Caco-2 (cell line): ENCODE measurements around the gene CHML. TPM values are rescaled to one million over a fixed set of nuclear protein-coding genes. Genes with fewer than 3 reads are reported as not detected.

Experiments used
- BruUV-seq: library from RNA; stranded (reverse); fragments of 400-500 nt; replicated peaks from 2 replicates; lab custom pipeline; 2021; lab: Mats Ljungman, UMichigan
- CTCF ChIA-PET: fragments of 300-600 bp; sonication (Branson Sonifier 250); formaldehyde crosslinking; loops from one replicate; lab custom pipeline; 2022; ENCODE audit warnings: antibody characterized with exemption; lab: Charles Lee
- POLR2A ChIA-PET: fragments of 300-600 bp; sonication (Branson Sonifier 250); formaldehyde crosslinking; loops from one replicate; lab custom pipeline; 2022; ENCODE audit warnings: antibody characterized with exemption; lab: Charles Lee
- DNase-seq, 2 experiments: peaks; one replicate each; pipeline versions ENCODE4 v3.0.0 to v3.0.0-alpha.2; 2020 to 2022
- H3K27me3 ChIP-seq: replicated peaks from 2 replicates; pipeline ENCODE4 v1.6.0; 2011; ENCODE audit warnings: low read length; ENCODE audit not compliant: control insufficient read depth, insufficient read depth
- H3K36me3 ChIP-seq: 2 replicates; pipeline ENCODE4 v1.5.1; 2011; ENCODE audit warnings: low read length; ENCODE audit not compliant: control insufficient read depth, insufficient read depth
- H3K4me1 ChIP-seq: fragments of 250-450 bp; sonication (Bioruptor Pico); 2 replicates; pipeline ENCODE4 v1.5.1; 2020; ENCODE audit warnings: mild to moderate bottlenecking
- H3K4me3 ChIP-seq: 2 replicates; pipeline ENCODE4 v1.5.1; 2011; ENCODE audit warnings: low read depth, mild to moderate bottlenecking, control low read depth, low read length
- H3K9me3 ChIP-seq: fragments of 250-450 bp; sonication (Bioruptor Pico); 2 replicates; pipeline ENCODE4 v1.5.1; 2020; ENCODE audit warnings: mild to moderate bottlenecking, moderate library complexity
- H3K27ac Mint-ChIP-seq: one replicate; pipeline ENCODE4 v1.8.0; 2022; ENCODE audit warnings: mixed read lengths; ENCODE audit not compliant: unreplicated experiment
- H3K27me3 Mint-ChIP-seq: one replicate; pipeline ENCODE4 v1.8.0; 2022; ENCODE audit warnings: mixed read lengths; ENCODE audit not compliant: insufficient read depth, unreplicated experiment
- H3K36me3 Mint-ChIP-seq: one replicate; pipeline ENCODE4 v1.8.0; 2022; ENCODE audit warnings: mild to moderate bottlenecking, mixed read lengths; ENCODE audit not compliant: insufficient read depth, unreplicated experiment
- H3K4me1 Mint-ChIP-seq: one replicate; pipeline ENCODE4 v1.8.0; 2022; ENCODE audit warnings: low read depth, mixed read lengths; ENCODE audit not compliant: unreplicated experiment
- H3K4me3 Mint-ChIP-seq: one replicate; pipeline ENCODE4 v1.8.0; 2022; ENCODE audit warnings: mild to moderate bottlenecking, moderate library complexity, mixed read lengths; ENCODE audit not compliant: unreplicated experiment
- H3K9me3 Mint-ChIP-seq: one replicate; pipeline ENCODE4 v1.8.0; 2022; ENCODE audit warnings: mixed read lengths; ENCODE audit not compliant: unreplicated experiment
- CTCF ChIP-seq, 2 experiments: fragments of 200-600 bp in 1 of 2; IDR thresholded peaks; 1 replicate in 1 of 2; 2 replicates in 1 of 2; pipeline versions ENCODE4 v1.5.1 to v1.8.0; 2011 to 2022; ENCODE audit warnings: antibody characterized with exemption in 1 of 2, control low read depth in 1 of 2, inconsistent platforms in 1 of 2, low read depth in 1 of 2, low read length in 1 of 2, mild to moderate bottlenecking in 1 of 2, moderate library complexity in 1 of 2; ENCODE audit not compliant: insufficient read depth in 1 of 2, severe bottlenecking in 1 of 2, unreplicated experiment in 1 of 2
- intact Hi-C: fragments of 100-400 bp; cut with micrococcal nuclease; formaldehyde crosslinking; loops from one replicate; pipeline ENCODE4 v1.10.0; 2022; ENCODE audit not compliant: unreplicated experiment
- total RNA-seq: library from RNA; stranded (reverse); gene quantifications from 2 replicates; pipeline ENCODE4 v1.2.3, GENCODE V29; 2022

CHML gene
- total RNA-seq, 1 experiment from 2014 or later = 29.2 TPM

- H3K27me3 ChIP-seq = no peaks in the 10 kb centered on the region
- CTCF ChIA-PET = no interaction called here
- H3K4me1 ChIP-seq = peaks cover 18% of the 10 kb centered on the region
- no TSS peak for BruUV-seq
- no peaks in the 10 kb centered on the region for H3K9me3 ChIP-seq
- Mint-ChIP-seq H3K27me3 (no peaks in the 10 kb centered on the region), H3K4me3 (no peak overlapping the region), H3K4me1 (peaks cover 11% of the 10 kb centered on the region), H3K27ac (no peak overlapping the region), H3K36me3 (no peaks in the 10 kb centered on the region), H3K9me3 (no peaks in the 10 kb centered on the region)
- TF ChIP-seq CTCF (IDR thresholded peaks at IDR 0.05; ENCODE audit: insufficient read depth in 1 of 2, low read depth in 1 of 2, low read length in 1 of 2, severe bottlenecking in 1 of 2, unreplicated experiment in 1 of 2) = no peak
- POLR2A ChIA-PET = interaction anchor here (0.5 kb wide), 1 partner anchor 282 kb away, joined by 15 read pairs; no protein-coding TSS in a partner anchor
- no peaks in the 10 kb centered on the region for H3K36me3 ChIP-seq
- intact Hi-C loops = no loop called here
- H3K4me3 ChIP-seq = no peak overlapping the region
- DNase-seq = no peak
Measured at GRCh38 chr1:241596633-241597032, 43.5 kb downstream of the CHML start.

- no TSS peak for BruUV-seq
- intact Hi-C loops = no loop called here
- H3K27me3 ChIP-seq = no peaks in the 10 kb centered on the region
- H3K36me3 ChIP-seq = no peaks in the 10 kb centered on the region
- no peak for DNase-seq
- Mint-ChIP-seq H3K27me3 (no peaks in the 10 kb centered on the region), H3K4me1 (peaks cover 23% of the 10 kb centered on the region), H3K36me3 (no peaks in the 10 kb centered on the region), H3K27ac (no peak overlapping the region), H3K4me3 (no peak overlapping the region), H3K9me3 (no peaks in the 10 kb centered on the region)
- POLR2A ChIA-PET = no interaction called here
- no peak overlapping the region for H3K4me3 ChIP-seq
- TF ChIP-seq CTCF (IDR thresholded peaks at IDR 0.05; ENCODE audit: insufficient read depth in 1 of 2, low read depth in 1 of 2, low read length in 1 of 2, severe bottlenecking in 1 of 2, unreplicated experiment in 1 of 2) = no peak
- peaks cover 32% of the 10 kb centered on the region for H3K4me1 ChIP-seq
- CTCF ChIA-PET = no interaction called here
- no peaks in the 10 kb centered on the region for H3K9me3 ChIP-seq
Measured at GRCh38 chr1:241593186-241593585, 47.0 kb downstream of the CHML start.

- ChIA-PET CTCF (no interaction called here), POLR2A (no interaction called here)
- no peak overlapping the region for H3K27ac Mint-ChIP-seq
Measured at GRCh38 chr1:241592273-241592958, 47.8 kb downstream of the CHML start.

More at GRCh38 chr1:241592273-241592958, 47.8 kb downstream of the CHML start:
- no peaks in the 10 kb centered on the region for H3K9me3 Mint-ChIP-seq
- no peaks in the 10 kb centered on the region for H3K27me3 Mint-ChIP-seq
- H3K36me3 ChIP-seq = no peaks in the 10 kb centered on the region
- no peak overlapping the region for H3K4me3 ChIP-seq
- no peak overlapping the region for H3K4me3 Mint-ChIP-seq
- TF ChIP-seq CTCF (IDR thresholded peaks at IDR 0.05; ENCODE audit: insufficient read depth in 1 of 2, low read depth in 1 of 2, low read length in 1 of 2, severe bottlenecking in 1 of 2, unreplicated experiment in 1 of 2) = no peak
- peaks cover 32% of the 10 kb centered on the region for H3K4me1 ChIP-seq
- no TSS peak for BruUV-seq
- peaks cover 23% of the 10 kb centered on the region for H3K4me1 Mint-ChIP-seq
- intact Hi-C loops = no loop called here
- no peaks in the 10 kb centered on the region for H3K9me3 ChIP-seq
- no peaks in the 10 kb centered on the region for H3K36me3 Mint-ChIP-seq
- no peak for DNase-seq
- no peaks in the 10 kb centered on the region for H3K27me3 ChIP-seq
